ENCODE measurements around the gene ALS2CL. TPM values are rescaled to one million over a fixed set of nuclear protein-coding genes. Genes with fewer than 3 reads are reported as not detected.

Gene ALS2CL
- total and polyA plus RNA-seq, 2 experiments from 2014 or later: 2.0 to 3.1 TPM

- Histone ChIP-seq H2AFZ (no peak overlapping the region), H3K9ac (no peak overlapping the region), H3K4me3 (no peak overlapping the region), H4K20me1 (ENCODE audit: insufficient read depth) (no peaks in the 10 kb centered on the region), H3K9me2 (ENCODE audit: insufficient read depth) (no peaks in the 10 kb centered on the region), H3K4me2 (ENCODE audit: unreplicated experiment) (no peak overlapping the region), H3K27ac (no peak overlapping the region), H3K27me3 (replicated peaks; ENCODE audit: insufficient read depth) (no peaks in the 10 kb centered on the region), H3F3A (ENCODE audit: insufficient read depth) (no peaks in the 10 kb centered on the region), H3K9me3 (ENCODE audit: low read depth) (no peaks in the 10 kb centered on the region), H3K36me3 (ENCODE audit: low read depth) (no peaks in the 10 kb centered on the region), H3K79me2 (ENCODE audit: insufficient read depth) (no peaks in the 10 kb centered on the region), H3K4me1 (ENCODE audit: insufficient read depth) (peaks cover 4% of the 10 kb centered on the region; the same call in 1 of the 2 replicates)
- in situ Hi-C loops (cut with MboI): no loop called here
- 87 to 89% methylated on average over 7 of the region's 7 CpGs for WGBS, 2 experiments (ENCODE audit: low coverage in 1 of 2, low lambda C conversion rate in 2 of 2, missing lambda C conversion rate in 2 of 2)
- TF ChIP-seq EZH2phosphoT487 (IDR thresholded peaks at IDR 0.05; ENCODE audit: insufficient read depth, low read depth) (no peak), EZH2 (IDR thresholded peaks at IDR 0.05; ENCODE audit: insufficient read depth, poor library complexity, severe bottlenecking) (no peak)
- no peak for DNase-seq
Measured at GRCh38 chr3:46666453-46666845, 27.0 kb downstream of the ALS2CL start.

DNA sequence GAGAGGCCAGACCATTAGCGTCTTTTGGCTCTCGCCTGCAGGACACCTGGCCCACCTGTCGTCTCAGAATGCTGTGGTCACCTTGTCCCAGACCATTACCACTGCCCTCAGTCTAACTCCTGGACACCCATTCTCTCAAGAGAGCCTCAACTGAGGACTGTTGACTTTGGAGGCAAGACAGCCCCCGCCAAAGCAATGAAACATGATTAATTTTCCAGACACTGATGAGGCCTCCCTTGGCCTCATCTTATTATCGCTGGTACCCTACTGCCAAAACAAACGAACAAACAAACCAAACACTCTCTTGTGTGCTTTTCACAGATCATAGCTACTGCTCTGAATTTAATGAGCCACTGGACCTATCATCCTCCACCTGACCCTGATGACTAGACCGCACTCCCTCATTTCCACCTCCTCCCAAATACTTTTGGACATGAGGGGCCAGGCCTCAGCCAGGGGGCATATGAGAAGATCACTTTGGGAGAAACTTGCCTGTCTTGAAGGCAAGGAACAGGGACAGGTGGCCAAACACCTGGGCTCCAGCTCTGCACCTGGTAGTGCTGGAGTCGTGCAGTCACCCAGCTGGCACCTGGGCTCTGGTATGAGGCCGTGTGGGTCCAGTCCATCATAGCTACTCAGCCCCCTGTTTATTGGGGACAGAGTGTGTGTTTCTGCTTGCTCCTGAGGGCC lies 27.6 kb downstream of the ALS2CL start:
- peaks cover 4% of the 10 kb centered on the region; the same call in 1 of the 2 replicates for H3K4me1 ChIP-seq (ENCODE audit: insufficient read depth)

DNA sequence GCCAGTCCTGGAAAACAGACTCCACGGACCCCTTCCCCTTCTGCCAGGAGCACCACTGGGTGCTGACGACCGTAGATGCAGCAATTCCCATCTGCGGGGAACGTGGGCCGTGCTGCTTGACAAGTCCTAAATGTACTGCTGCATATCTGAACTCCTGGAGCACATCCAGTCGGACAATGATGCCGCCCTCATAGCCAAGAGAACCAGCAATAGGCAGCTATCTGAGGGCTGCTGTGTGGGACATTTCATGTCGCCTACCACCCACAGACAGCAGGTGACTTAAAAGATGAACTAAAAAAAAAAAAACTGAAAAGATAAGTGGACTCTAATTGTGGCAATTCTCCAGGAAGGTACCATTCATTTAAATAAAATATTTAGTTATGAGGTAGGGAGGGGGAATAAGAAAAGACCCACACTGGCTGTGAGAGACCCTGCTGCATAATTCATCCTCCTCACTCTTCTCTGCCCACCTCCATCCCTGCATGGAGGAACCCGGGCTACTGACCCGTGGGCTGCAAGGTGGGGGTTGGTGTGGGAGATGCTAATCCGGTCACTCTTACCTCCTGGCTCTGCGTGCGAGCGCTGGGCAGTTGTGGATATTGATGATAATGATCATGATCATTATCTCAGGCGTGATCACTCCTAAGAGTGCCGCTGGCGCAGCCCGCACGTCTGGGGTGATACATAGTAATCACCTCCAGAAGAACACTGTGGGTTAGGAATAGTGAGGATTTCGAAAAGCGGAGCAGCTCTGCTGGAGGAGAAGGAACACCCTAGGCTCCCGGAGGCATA lies 28.3 kb downstream of the ALS2CL start:
- Histone ChIP-seq H3K27ac (no peak overlapping the region), H3K4me1 (ENCODE audit: insufficient read depth) (peaks cover 4% of the 10 kb centered on the region; the same call in 1 of the 2 replicates)
- WGBS, 2 experiments (ENCODE audit: low coverage in 1 of 2, low lambda C conversion rate in 2 of 2, missing lambda C conversion rate in 2 of 2): 69 to 74% methylated on average over 22 to 23 of the region's 23 CpGs

More for the DNA sequence above, 27.6 kb downstream of the ALS2CL start:
- Histone ChIP-seq H3K9ac (no peak overlapping the region), H3K27me3 (replicated peaks; ENCODE audit: insufficient read depth) (no peaks in the 10 kb centered on the region), H4K20me1 (ENCODE audit: insufficient read depth) (no peaks in the 10 kb centered on the region), H2AFZ (no peak overlapping the region), H3K4me2 (ENCODE audit: unreplicated experiment) (no peak overlapping the region), H3K4me3 (no peak overlapping the region), H3F3A (ENCODE audit: insufficient read depth) (no peaks in the 10 kb centered on the region), H3K27ac (no peak overlapping the region), H3K9me2 (ENCODE audit: insufficient read depth) (no peaks in the 10 kb centered on the region), H3K36me3 (ENCODE audit: low read depth) (no peaks in the 10 kb centered on the region), H3K9me3 (ENCODE audit: low read depth) (no peaks in the 10 kb centered on the region), H3K79me2 (ENCODE audit: insufficient read depth) (no peaks in the 10 kb centered on the region)
- WGBS, 2 experiments (ENCODE audit: low coverage in 1 of 2, low lambda C conversion rate in 2 of 2, missing lambda C conversion rate in 2 of 2): 82% methylated on average over 9 of the region's 9 CpGs
- in situ Hi-C loops (cut with MboI): no loop called here
- DNase-seq: no peak
- TF ChIP-seq EZH2 (IDR thresholded peaks at IDR 0.05; ENCODE audit: insufficient read depth, poor library complexity, severe bottlenecking) (no peak), EZH2phosphoT487 (IDR thresholded peaks at IDR 0.05; ENCODE audit: insufficient read depth, low read depth) (no peak)

GRCh38 chr3:46664188-46664970 lies 29.1 kb downstream of the ALS2CL start:
- TF ChIP-seq EZH2phosphoT487 (IDR thresholded peaks at IDR 0.05; ENCODE audit: insufficient read depth, low read depth) (no peak), EZH2 (IDR thresholded peaks at IDR 0.05; ENCODE audit: insufficient read depth, poor library complexity, severe bottlenecking) (no peak)
- no peak overlapping the region for H3K4me3 ChIP-seq
- no peak overlapping the region for H3K27ac ChIP-seq
- no peaks in the 10 kb centered on the region for H3K27me3 ChIP-seq (replicated peaks; ENCODE audit: insufficient read depth)
- no peak overlapping the region for H2AFZ ChIP-seq
- H3K9ac ChIP-seq: no peak overlapping the region
- no peaks in the 10 kb centered on the region for H3K9me3 ChIP-seq (ENCODE audit: low read depth)
- no peak for DNase-seq
- H3F3A ChIP-seq (ENCODE audit: insufficient read depth): no peaks in the 10 kb centered on the region
- H3K36me3 ChIP-seq (ENCODE audit: low read depth): no peaks in the 10 kb centered on the region
- no peaks in the 10 kb centered on the region for H3K9me2 ChIP-seq (ENCODE audit: insufficient read depth)
- in situ Hi-C loops (cut with MboI): no loop called here
- H3K79me2 ChIP-seq (ENCODE audit: insufficient read depth): no peaks in the 10 kb centered on the region
- H3K4me2 ChIP-seq (ENCODE audit: unreplicated experiment): no peak overlapping the region
- peaks cover 4% of the 10 kb centered on the region; the same call in 1 of the 2 replicates for H3K4me1 ChIP-seq (ENCODE audit: insufficient read depth)
- no peaks in the 10 kb centered on the region for H4K20me1 ChIP-seq (ENCODE audit: insufficient read depth)
- WGBS, 2 experiments (ENCODE audit: low coverage in 1 of 2, low lambda C conversion rate in 2 of 2, missing lambda C conversion rate in 2 of 2): 85 to 88% methylated on average over 5 to 6 of the region's 6 CpGs

More for the DNA sequence above, 28.3 kb downstream of the ALS2CL start:
- no peak for TF ChIP-seq EZH2phosphoT487 (IDR thresholded peaks at IDR 0.05; ENCODE audit: insufficient read depth, low read depth)
- TF ChIP-seq EZH2 (IDR thresholded peaks at IDR 0.05; ENCODE audit: insufficient read depth, poor library complexity, severe bottlenecking): no peak
- Histone ChIP-seq H3K79me2 (ENCODE audit: insufficient read depth) (no peaks in the 10 kb centered on the region), H3K9me2 (ENCODE audit: insufficient read depth) (no peaks in the 10 kb centered on the region), H3K27me3 (replicated peaks; ENCODE audit: insufficient read depth) (no peaks in the 10 kb centered on the region), H3K4me3 (no peak overlapping the region), H2AFZ (no peak overlapping the region), H4K20me1 (ENCODE audit: insufficient read depth) (no peaks in the 10 kb centered on the region), H3K9me3 (ENCODE audit: low read depth) (no peaks in the 10 kb centered on the region), H3F3A (ENCODE audit: insufficient read depth) (no peaks in the 10 kb centered on the region), H3K4me2 (ENCODE audit: unreplicated experiment) (no peak overlapping the region), H3K9ac (no peak overlapping the region), H3K36me3 (ENCODE audit: low read depth) (no peaks in the 10 kb centered on the region)
- DNase-seq: no peak
- in situ Hi-C loops (cut with MboI): no loop called here

Data from GM23248 (cell line).